AG04449 (cell line): ENCODE results near the gene TXK.

Source experiments
- CTCF ChIA-PET: fragments of 350-600 bp; formaldehyde crosslinking; extraction: SDS; loops from one replicate; lab custom pipeline; 2021; ENCODE audit warnings: antibody characterized with exemption; lab: Yijun Ruan, JAX
- POLR2A ChIA-PET: fragments of 400-600, 350-600 bp; formaldehyde crosslinking; extraction: SDS; loops from one replicate; lab custom pipeline; 2020; ENCODE audit warnings: antibody characterized with exemption, inconsistent platforms; lab: Yijun Ruan, JAX
- DNase-seq: peaks from one replicate; pipeline ENCODE4 v3.0.0-alpha.2; 2010; ENCODE audit warnings: low read depth, low spot score
- H3K4me3 ChIP-seq: 2 replicates; pipeline ENCODE4 v1.5.1; 2011; ENCODE audit warnings: low read depth, mild to moderate bottlenecking, control low read depth, low read length
- CTCF ChIP-seq: IDR thresholded peaks from one replicate; pipeline ENCODE4 v1.5.1; 2011; ENCODE audit warnings: mild to moderate bottlenecking, moderate library complexity, low read length, control low read depth, inconsistent platforms; ENCODE audit not compliant: insufficient read depth; ENCODE audit errors: missing control alignments

Gene TXK

GRCh38 chr4:48090621-48091020 is 43.4 kb downstream of the TXK start:
- ChIA-PET POLR2A (no interaction called here), CTCF (interaction anchor here (0.8 to 1.9 kb wide), 7 partner anchors 11 to 89 kb away, joined by 3 to 7 read pairs (median 3); no protein-coding TSS in a partner anchor)
- DNase-seq = no peak
- no peak overlapping the region for H3K4me3 ChIP-seq
- TF ChIP-seq CTCF = no peak

GRCh38 chr4:48085821-48086589 is 48.0 kb downstream of the TXK start:
- DNase-seq = no peak
- TF ChIP-seq CTCF = no peak
- ChIA-PET POLR2A (no interaction called here), CTCF (interaction anchor here (0.7 to 3.7 kb wide), 10 partner anchors 10 to 251 kb away, joined by 3 to 34 read pairs (median 6); no protein-coding TSS in a partner anchor)
- H3K4me3 ChIP-seq = no peak overlapping the region

- CTCF ChIA-PET = no interaction called here
- TF ChIP-seq CTCF = no peak
- POLR2A ChIA-PET = no interaction called here
- no peak overlapping the region for H3K4me3 ChIP-seq
- no peak for DNase-seq
These were observed 51.1 kb downstream of the TXK start for GRCh38 chr4:48082956-48083355.

- POLR2A ChIA-PET = no interaction called here
- DNase-seq = no peak
- no peak overlapping the region for H3K4me3 ChIP-seq
- no peak for TF ChIP-seq CTCF
- CTCF ChIA-PET = no interaction called here
These were observed 52.9 kb downstream of the TXK start for GRCh38 chr4:48081196-48081595.

GRCh38 chr4:48079972-48080391 is 54.1 kb downstream of the TXK start:
- ChIA-PET CTCF (interaction anchor here (1.0 to 1.6 kb wide), 2 partner anchors 10 to 17 kb away, joined by 3 read pairs; no protein-coding TSS in a partner anchor), POLR2A (no interaction called here)
- H3K4me3 ChIP-seq = no peak overlapping the region
- no peak for DNase-seq
- no peak for TF ChIP-seq CTCF

- TF ChIP-seq CTCF = no peak
- DNase-seq = no peak
- ChIA-PET CTCF (interaction anchor here (1.0 to 1.6 kb wide), 2 partner anchors 11 to 18 kb away, joined by 3 read pairs; no protein-coding TSS in a partner anchor), POLR2A (no interaction called here)
- H3K4me3 ChIP-seq = no peak overlapping the region
These were observed 55.0 kb downstream of the TXK start for GRCh38 chr4:48078862-48079655.
